SU-DHL-6 (cell line): Measurements from ENCODE around the gene GRSF1.

Experiments used
- H2AFZ ChIP-seq: fragments of 200-600 bp; sonication (generic); 2 replicates; pipeline ENCODE4 v1.6.1; 2014; ENCODE audit warnings: low read depth, mild to moderate bottlenecking, moderate library complexity, mixed read lengths, antibody characterized with exemption, low read length; ENCODE audit not compliant: severe bottlenecking
- H3F3A ChIP-seq: fragments of 200-600 bp; shearing (Covaris generic); 2 replicates; pipeline ENCODE4 v1.6.0; 2016; ENCODE audit warnings: antibody characterized with exemption, mild to moderate bottlenecking; ENCODE audit not compliant: insufficient read depth
- H3K27ac ChIP-seq: fragments of 200-600 bp; sonication (generic); 2 replicates; pipeline ENCODE4 v1.5.1; 2016; ENCODE audit warnings: low read depth, mild to moderate bottlenecking, low read length, moderate library complexity, mixed read lengths
- H3K27me3 ChIP-seq: fragments of 200-600 bp; sonication (generic), shearing (Covaris generic); 2 replicates; pipeline ENCODE4 v1.6.0; 2014; ENCODE audit warnings: mild to moderate bottlenecking, low read length
- H3K36me3 ChIP-seq: fragments of 200-600 bp; sonication (generic); 2 replicates; pipeline ENCODE4 v1.6.1; 2014; ENCODE audit warnings: mild to moderate bottlenecking, low read length, mixed read lengths
- H3K4me2 ChIP-seq: fragments of 300-600, 200-600 bp; shearing (Covaris generic), sonication (generic); 2 replicates; pipeline ENCODE4 v1.6.0; 2014; ENCODE audit warnings: low read length, low read depth, mild to moderate bottlenecking; ENCODE audit not compliant: poor library complexity, severe bottlenecking
- H3K4me3 ChIP-seq: fragments of 200-600 bp; sonication (generic); 2 replicates; pipeline ENCODE4 v1.5.1; 2014; ENCODE audit warnings: antibody characterized with exemption, low read length, mild to moderate bottlenecking, mixed read lengths; ENCODE audit not compliant: insufficient read depth, poor library complexity, severe bottlenecking
- H3K79me2 ChIP-seq: fragments of 200-600 bp; sonication (generic); 2 replicates; pipeline ENCODE4 v1.6.1; 2014; ENCODE audit warnings: mild to moderate bottlenecking, low read length, moderate library complexity; ENCODE audit not compliant: insufficient read depth
- H3K9ac ChIP-seq: fragments of 200-600 bp; sonication (generic); 2 replicates; pipeline ENCODE4 v1.7.0; 2014; ENCODE audit warnings: mild to moderate bottlenecking, low read length
- H3K9me2 ChIP-seq: fragments of 200-600 bp; sonication (generic); replicated peaks from 2 replicates; pipeline ENCODE4 v1.6.1; 2014; ENCODE audit warnings: low read length; ENCODE audit not compliant: insufficient read depth
- H3K9me3 ChIP-seq: fragments of 200-600 bp; sonication (generic); 2 replicates; pipeline ENCODE4 v1.6.1; 2014; ENCODE audit warnings: low read length, mixed read lengths; ENCODE audit not compliant: insufficient read depth
- H4K20me1 ChIP-seq: fragments of 200-600 bp; sonication (generic); 2 replicates; pipeline ENCODE4 v1.6.1; 2014; ENCODE audit warnings: low read depth, mild to moderate bottlenecking, antibody characterized with exemption, low read length, moderate library complexity, mixed read lengths
- CTCF ChIP-seq: fragments of 200-600 bp; sonication (generic); IDR thresholded peaks from one replicate; pipeline ENCODE4 v1.5.1; 2017; ENCODE audit warnings: antibody characterized with exemption, mild to moderate bottlenecking, low read length, moderate library complexity; ENCODE audit not compliant: insufficient read depth, poor library complexity, severe bottlenecking
- EZH2phosphoT487 ChIP-seq: fragments of 200-600 bp; sonication (generic), shearing (Covaris generic); conservative IDR thresholded peaks from 2 replicates; pipeline ENCODE4 v1.6.1; 2018; ENCODE audit warnings: mild to moderate bottlenecking, antibody characterized with exemption, low read length, moderate library complexity, mixed read lengths

The GRSF1 gene

GRCh38 chr4:70833675-70834074 is 6.0 kb downstream of the GRSF1 start:
- Histone ChIP-seq H3K4me2 (no peak overlapping the region), H3K27ac (no peak overlapping the region), H3K9me3 (no peaks in the 10 kb centered on the region), H2AFZ (no peak overlapping the region), H3F3A (no peaks in the 10 kb centered on the region; the same call in 1 of the 2 replicates), H4K20me1 (no peaks in the 10 kb centered on the region), H3K27me3 (no peaks in the 10 kb centered on the region), H3K36me3 (peaks cover 6% of the 10 kb centered on the region; the same call in 1 of the 2 replicates), H3K4me3 (no peak overlapping the region), H3K79me2 (peaks cover 41% of the 10 kb centered on the region), H3K9me2 (no peaks in the 10 kb centered on the region), H3K9ac (no peak overlapping the region)
- TF ChIP-seq EZH2phosphoT487: no peak
- no peak for TF ChIP-seq CTCF

- Histone ChIP-seq H3K27me3 (no peaks in the 10 kb centered on the region), H3K4me2 (no peak overlapping the region), H3K36me3 (peaks cover 6% of the 10 kb centered on the region; the same call in 1 of the 2 replicates), H3K9me2 (no peaks in the 10 kb centered on the region), H3K27ac (no peak overlapping the region), H3K79me2 (peaks cover 17% of the 10 kb centered on the region), H3F3A (no peaks in the 10 kb centered on the region), H3K9me3 (no peaks in the 10 kb centered on the region), H2AFZ (no peak overlapping the region), H3K4me3 (no peak overlapping the region), H3K9ac (no peak overlapping the region), H4K20me1 (no peaks in the 10 kb centered on the region)
- TF ChIP-seq EZH2phosphoT487 (no peak), CTCF (no peak)
Observed at GRCh38 chr4:70831293-70831692, 8.4 kb downstream of the GRSF1 start.

GRCh38 chr4:70830054-70830453 is 9.6 kb downstream of the GRSF1 start:
- Histone ChIP-seq H3K27me3 (no peaks in the 10 kb centered on the region), H3K9ac (no peak overlapping the region), H3K79me2 (peaks cover 10% of the 10 kb centered on the region; the same call in 1 of the 2 replicates), H3F3A (no peaks in the 10 kb centered on the region), H4K20me1 (no peaks in the 10 kb centered on the region), H3K9me3 (no peaks in the 10 kb centered on the region), H3K4me2 (no peak overlapping the region), H2AFZ (no peak overlapping the region), H3K9me2 (no peaks in the 10 kb centered on the region), H3K27ac (no peak overlapping the region), H3K36me3 (peaks cover 6% of the 10 kb centered on the region; the same call in 1 of the 2 replicates), H3K4me3 (no peak overlapping the region)
- TF ChIP-seq EZH2phosphoT487: no peak
- no peak for TF ChIP-seq CTCF
